Heart right ventricle (tissue), 16 donors: ENCODE results near the gene MED16. TPM values are rescaled to one million over a fixed set of nuclear protein-coding genes. Genes with fewer than 3 reads are reported as not detected.

Experiments used
- ATAC-seq, 8 donors: fragments of 200-7000 bp; cut with Tn5 transposase; one replicate each; pipeline ENCODE4 v1.9.1; 2020; ENCODE audit warnings: mild to moderate bottlenecking in 8 of 8, moderate library complexity in 8 of 8, moderate number of reproducible peaks in 1 of 8
- DNase-seq, 2 donors: peaks; one replicate each; pipeline ENCODE4 v3.0.0-alpha.2; 2020
- H3K27ac ChIP-seq, 10 donors: fragments of 200-600 bp; sonication (generic) in 2 of 10; one replicate each; pipeline versions ENCODE4 v1.5.0 to v1.8.0; 2020 to 2022; ENCODE audit warnings: mild to moderate bottlenecking in 3 of 10
- H3K27me3 ChIP-seq, 7 donors: fragments of 200-600 bp; one replicate each; pipeline ENCODE4 v1.8.0; 2021 to 2022; ENCODE audit warnings: mild to moderate bottlenecking in 2 of 7
- H3K36me3 ChIP-seq, 9 donors: fragments of 200-600 bp; sonication (generic) in 1 of 9; one replicate each; pipeline versions ENCODE4 v1.5.0 to v1.8.0; 2020 to 2022; ENCODE audit warnings: mild to moderate bottlenecking in 2 of 9
- H3K4me1 ChIP-seq, 9 donors: fragments of 200-600 bp; sonication (generic) in 1 of 9; one replicate each; pipeline versions ENCODE4 v1.5.0 to v1.8.0; 2020 to 2022; ENCODE audit warnings: mild to moderate bottlenecking in 4 of 9
- H3K4me3 ChIP-seq, 10 donors: fragments of 200-600 bp; sonication (generic) in 2 of 10; one replicate each; pipeline versions ENCODE4 v1.5.0 to v1.8.0; 2020 to 2022; ENCODE audit warnings: mild to moderate bottlenecking in 7 of 10, moderate library complexity in 2 of 10
- H3K9me3 ChIP-seq, 11 donors: fragments of 200-600 bp in 10 of 11; sonication (generic) in 2 of 11; one replicate each; pipeline versions ENCODE4 v1.5.0 to v1.8.0; 2013 to 2022; ENCODE audit warnings: mild to moderate bottlenecking in 2 of 11, control low read depth in 1 of 11, moderate library complexity in 1 of 11
- CTCF ChIP-seq, 9 donors: fragments of 200-600 bp; sonication (generic) in 2 of 9; IDR thresholded peaks; one replicate each; pipeline versions ENCODE4 v1.5.0 to v1.8.0; 2021 to 2022; ENCODE audit warnings: antibody characterized with exemption in 9 of 9, mild to moderate bottlenecking in 5 of 9, moderate library complexity in 1 of 9
- WGBS, 2 donors: extraction: QIAGEN DNeasy Blood & Tissue Kit; methylation state at CpG; one replicate each; pipeline ENCODE4 v1.1.7; 2013; ENCODE audit warnings: inconsistent platforms in 1 of 2; 5-methylcytosine and 5-hydroxymethylcytosine counted together
- intact Hi-C, 10 donors: fragments of 100-400 bp; cut with DNase I; formaldehyde crosslinking; loops; one replicate each; pipeline versions ENCODE4 v1.11.1 to v1.14.2; 2022
- polyA plus RNA-seq, 2 donors: library from polyadenylated mRNA; stranded (reverse); fragments of 200-250 nt; gene quantifications; one replicate each; pipeline ENCODE4 v1.2.3, GENCODE V29; 2013
- total RNA-seq, 10 donors: library from RNA; stranded (reverse); fragmentation: NEBNext Ultra II Directional in 3 of 10; extraction: Animal tissue kit (Norgen Biotek cat#: 25700) in 3 of 10; gene quantifications; one replicate each; pipeline versions ENCODE4 v1.2.1 to v1.2.4, GENCODE V29; 2021 to 2023
- donor health status: Arrhythmogenic right ventricular cardiomyopathy.
- donor health status: ischemic (EF 13 %, LVEDD 7.1; RV severe dilation, severe dysfunction).
- donor health status: healthy with polysubstance abuse.
- donor health status: DM: no; HTN: yes; CAD: no.
- donor health status: DM: no; HTN: no; CAD: no.
- donor health status: ischemic (EF 25% LVEDD 6.9; RV normal size, moderate dysfunction).
- donor health status: ischemic (EF 25% LVEDD 5.7; RV mildly dilated, moderate dysfunction).
- donor health status: healthy.
- donor health status: DM: yes; HTN: yes; CAD: no.
- donor health status: Ischemic cardiomyopathy.
- donor health status: ischemic (EF 35%, LVEDD 5.7; RV mildly dilated, moderate dysfunction).
- donor health status: nonischemic (EF 11% LVEDD 7.7; RV severe dilation, severe dysfunction).
- donor health status: DM: yes; HTN: yes; CAD: no.
- donor health status: PGD.
- donor health status: ischemic (EF 29% LVEDD 5.4; RV normal size, mild dysfunction).
- donor health status: nonischemic (EF 23%, LVEDD 6.1; RV moderate dilation, normal function).

The MED16 gene
- total and polyA plus RNA-seq, 12 donors: 17.6 to 42.9 (median 27.7) TPM

- no peak for ATAC-seq
- Histone ChIP-seq H3K27me3 (no peaks in the 10 kb centered on the region), H3K9me3 (no peaks in the 10 kb centered on the region), H3K36me3 (peaks cover 0 to 96% (median 38%) of the 10 kb centered on the region in 9 donors), H3K27ac (no peak overlapping the region), H3K4me1 (no peaks in the 10 kb centered on the region), H3K4me3 (no peak overlapping the region)
- 96 to 97% methylated on average over 64 of the region's 64 CpGs for WGBS, 2 donors
- intact Hi-C loops: no loop called here
- no peak for TF ChIP-seq CTCF (IDR thresholded peaks at IDR 0.05)
- DNase-seq: no peak
Measured at GRCh38 chr19:885536-886224, 7.3 kb downstream of the MED16 start.

- WGBS, 2 donors: 91 to 93% methylated on average over 51 of the region's 51 CpGs
- Histone ChIP-seq H3K36me3 (peaks cover 0 to 95% (median 42%) of the 10 kb centered on the region in 9 donors), H3K4me1 (no peaks in the 10 kb centered on the region), H3K9me3 (no peaks in the 10 kb centered on the region), H3K27me3 (no peaks in the 10 kb centered on the region), H3K4me3 (no peak overlapping the region), H3K27ac (no peak overlapping the region)
- ATAC-seq (no peak), DNase-seq (no peak)
- TF ChIP-seq CTCF (IDR thresholded peaks at IDR 0.05): no peak
- intact Hi-C loops: no loop called here
Measured at GRCh38 chr19:884420-885211, 8.4 kb downstream of the MED16 start.

GRCh38 chr19:883661-884211, 9.3 kb downstream of the MED16 start:
- intact Hi-C loops: no loop called here
- H3K36me3 ChIP-seq: peaks cover 0 to 87% (median 38%) of the 10 kb centered on the region in 9 donors
- TF ChIP-seq CTCF (IDR thresholded peaks at IDR 0.05): no peak
- no peaks in the 10 kb centered on the region for H3K9me3 ChIP-seq
- DNase-seq: no peak
- WGBS, 2 donors: 94 to 95% methylated on average over 22 of the region's 22 CpGs
- no peak overlapping the region for H3K4me3 ChIP-seq
- no peaks in the 10 kb centered on the region for H3K27me3 ChIP-seq
- H3K4me1 ChIP-seq: no peaks in the 10 kb centered on the region
- no peak overlapping the region for H3K27ac ChIP-seq
- no peak for ATAC-seq

GRCh38 chr19:882871-883497, 10.0 kb downstream of the MED16 start:
- Histone ChIP-seq H3K27ac (no peak overlapping the region), H3K27me3 (no peaks in the 10 kb centered on the region), H3K36me3 (peaks cover 0 to 80% (median 38%) of the 10 kb centered on the region in 9 donors), H3K4me3 (no peak overlapping the region), H3K9me3 (no peaks in the 10 kb centered on the region), H3K4me1 (no peaks in the 10 kb centered on the region)
- WGBS, 2 donors: 93 to 94% methylated on average over 21 to 30 of the region's 30 CpGs
- ATAC-seq (peak in 1 of 8 donors; percentile 14), DNase-seq (no peak)
- intact Hi-C loops: no loop called here
- TF ChIP-seq CTCF (IDR thresholded peaks at IDR 0.05): no peak
